ENCODE measurements around the gene CD38. TPM values are rescaled to one million over a fixed set of nuclear protein-coding genes. Genes with fewer than 3 reads are reported as not detected.
"Not testable (repeated sequence)": the region's sequence is repeated elsewhere in the genome, so short reads cannot be mapped to it uniquely, and the experiment has no call there.

Gene CD38
- total RNA-seq, 1 donor from 2014 or later: 6.1 TPM

DNA sequence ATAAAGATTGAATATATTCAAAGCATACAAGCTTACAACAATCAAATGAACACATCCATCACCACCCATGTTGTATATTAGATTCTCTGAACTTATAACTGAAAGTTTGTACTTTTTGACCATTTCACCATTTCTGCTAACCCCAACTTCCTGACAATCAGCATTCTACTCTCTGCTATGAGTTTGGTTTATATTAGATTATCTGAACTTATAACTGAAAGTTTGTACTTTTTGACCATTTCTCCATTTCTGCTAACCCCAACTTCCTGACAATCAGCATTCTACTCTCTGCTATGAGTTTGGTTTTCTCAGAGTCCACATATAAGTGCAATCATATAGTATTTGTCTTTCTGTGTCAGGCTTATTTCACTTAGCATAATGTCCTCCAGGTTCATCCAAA, 15.7 kb upstream of the CD38 start:
- DNase-seq: not testable (repeated sequence)

DNA sequence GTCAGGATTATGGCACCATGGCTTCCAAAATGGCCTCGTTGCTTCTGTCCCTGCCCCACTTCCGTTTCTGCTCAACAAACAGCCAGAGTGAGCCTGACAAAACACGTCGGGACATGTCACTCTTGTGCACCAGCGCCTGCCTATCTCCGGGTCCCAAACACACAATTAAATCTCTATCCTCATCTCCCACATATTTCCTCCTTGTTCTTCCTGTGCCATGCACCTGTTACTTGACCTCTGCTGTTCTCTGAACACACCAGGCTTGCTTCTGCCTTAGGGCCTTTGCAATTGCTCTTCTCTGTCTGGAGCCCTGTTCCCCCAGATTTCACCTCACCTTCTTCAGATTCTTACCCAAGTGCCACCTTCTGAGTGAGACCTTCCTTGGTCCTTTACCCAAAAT, 12.7 kb upstream of the CD38 start:
- DNase-seq: no peak

DNA sequence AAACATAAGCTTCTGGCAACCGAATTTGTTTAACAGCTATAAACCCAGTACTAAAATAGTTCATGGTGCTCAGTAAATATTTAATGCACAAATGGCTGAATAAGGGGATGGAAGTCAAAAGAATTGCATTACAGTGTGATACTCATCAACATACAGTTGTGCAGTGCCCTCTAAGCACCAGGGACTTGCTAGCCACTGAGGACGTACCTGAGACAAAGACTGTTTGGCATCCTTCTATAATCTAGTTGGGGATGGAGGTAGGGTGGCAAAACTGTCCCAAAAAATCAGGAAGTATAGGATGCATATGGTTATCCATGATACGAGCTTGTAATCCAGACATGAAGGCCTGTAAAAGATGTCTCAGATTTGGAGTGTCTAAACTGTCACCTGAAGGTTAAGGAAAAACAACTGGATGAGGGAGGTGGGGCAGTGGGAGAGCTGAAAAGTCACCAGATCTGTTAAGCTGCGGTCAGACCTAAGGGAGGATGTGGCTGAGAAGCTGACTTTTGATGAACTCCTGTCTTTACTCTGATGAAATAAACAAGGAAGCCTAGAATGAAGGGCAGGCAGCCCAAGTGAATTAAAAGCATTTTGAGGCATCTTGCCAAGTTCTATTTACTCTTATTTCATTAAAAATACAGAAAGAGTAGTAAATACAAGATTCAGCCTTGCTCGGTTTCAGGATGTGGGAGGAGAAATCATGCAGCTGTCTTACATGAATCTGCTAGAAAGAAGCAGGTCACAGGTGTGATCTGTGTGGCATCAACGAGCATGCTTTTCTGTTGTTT, 12.0 kb upstream of the CD38 start:
- no peak for DNase-seq

DNA sequence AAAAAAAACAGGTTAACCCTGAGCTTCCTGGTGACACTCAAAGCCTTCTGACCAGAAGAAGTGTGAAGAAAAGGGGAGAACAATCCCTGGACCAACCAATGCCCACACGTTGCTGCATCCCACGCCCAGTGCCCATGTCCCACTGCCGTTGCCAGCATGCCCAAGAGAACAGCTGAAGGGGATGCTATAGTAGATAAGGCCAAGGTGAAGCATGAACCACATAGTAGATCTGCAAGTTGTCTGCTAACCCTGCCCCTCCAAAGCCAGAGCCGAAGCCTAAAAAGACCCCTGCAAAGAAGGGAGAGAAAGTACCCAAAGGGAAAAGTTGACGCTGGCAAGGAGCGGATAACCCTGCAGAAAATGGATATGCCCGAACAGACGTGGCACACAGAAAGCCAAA, 11.3 kb upstream of the CD38 start:
- no peak for DNase-seq

DNA sequence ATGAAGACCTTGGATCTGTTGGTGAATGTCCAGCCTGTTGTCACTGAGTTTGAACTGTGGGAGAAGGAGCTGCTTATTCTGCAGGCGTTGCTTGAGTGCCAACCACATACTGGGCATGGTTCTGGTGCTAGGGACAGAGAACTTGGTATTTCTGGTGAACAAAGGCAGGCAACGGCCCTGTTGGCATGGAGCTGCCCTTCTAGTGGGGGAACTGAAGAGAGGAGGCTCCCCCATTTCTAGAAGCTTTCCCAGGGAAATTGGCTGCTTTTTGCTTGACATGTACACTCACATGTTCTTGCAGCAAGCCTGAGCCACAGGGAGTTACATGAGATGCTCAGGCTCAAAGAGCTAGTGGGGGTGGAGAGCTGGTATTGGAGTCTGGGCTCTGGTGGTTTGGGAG, 8.9 kb upstream of the CD38 start:
- no peak for DNase-seq

DNA sequence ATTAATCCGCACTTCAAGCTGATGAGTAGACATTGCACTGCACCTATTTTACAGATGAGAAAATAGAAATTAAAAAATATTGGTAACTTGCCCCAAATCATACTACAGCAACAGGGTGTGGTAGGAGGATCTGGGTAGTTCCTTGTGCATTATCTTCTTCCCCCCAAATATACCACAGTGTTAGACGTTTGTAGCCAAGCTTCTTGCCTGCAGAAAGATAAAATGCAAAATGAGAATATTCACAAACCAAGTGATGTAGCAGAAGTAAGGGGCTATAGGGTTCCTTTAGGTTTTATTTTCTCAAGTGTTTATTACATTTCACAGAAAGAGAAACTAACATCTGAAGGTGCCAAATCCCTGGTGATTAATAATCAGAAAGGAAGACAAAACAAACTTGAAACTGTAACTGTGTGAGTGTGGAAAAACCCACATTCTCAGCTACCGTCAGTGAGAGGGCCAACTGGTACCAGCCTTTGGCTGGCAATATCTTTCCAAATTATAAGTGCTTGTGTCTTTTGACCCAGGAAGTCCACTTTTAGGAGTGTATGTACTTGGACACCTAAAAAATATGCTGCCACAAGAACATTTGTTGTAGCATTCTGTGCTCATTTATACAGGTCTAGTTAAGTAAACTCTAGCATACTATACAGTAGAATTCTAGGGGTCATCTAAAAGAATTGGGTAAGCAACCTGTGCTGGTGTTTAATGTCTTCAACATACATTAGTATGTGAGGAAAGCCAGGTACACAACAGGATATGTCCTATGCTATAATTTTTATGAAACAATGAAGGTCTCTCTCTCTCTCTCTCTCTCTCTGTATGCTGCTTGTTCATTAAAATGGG, 6.7 kb upstream of the CD38 start:
- DNase-seq: no peak

DNA sequence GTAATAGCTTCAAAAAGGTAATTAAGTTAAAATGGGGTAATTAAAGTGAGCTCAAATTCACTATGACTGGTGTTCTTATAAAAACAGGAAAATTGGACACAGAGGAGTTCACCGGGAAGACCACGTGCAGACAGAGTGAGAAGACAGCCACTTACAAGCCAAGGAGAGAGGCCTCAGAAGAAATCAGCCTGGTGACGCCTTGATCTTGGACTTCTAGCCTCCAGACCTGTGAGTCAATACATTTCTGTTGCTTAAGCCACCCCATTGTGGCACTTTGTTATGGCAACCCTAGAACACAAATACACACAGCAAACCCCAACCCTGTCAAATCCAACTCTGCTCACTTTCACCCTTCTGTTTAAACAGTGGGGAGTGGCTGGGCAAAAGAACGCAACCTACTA, 4.1 kb upstream of the CD38 start:
- DNase-seq: no peak

DNA sequence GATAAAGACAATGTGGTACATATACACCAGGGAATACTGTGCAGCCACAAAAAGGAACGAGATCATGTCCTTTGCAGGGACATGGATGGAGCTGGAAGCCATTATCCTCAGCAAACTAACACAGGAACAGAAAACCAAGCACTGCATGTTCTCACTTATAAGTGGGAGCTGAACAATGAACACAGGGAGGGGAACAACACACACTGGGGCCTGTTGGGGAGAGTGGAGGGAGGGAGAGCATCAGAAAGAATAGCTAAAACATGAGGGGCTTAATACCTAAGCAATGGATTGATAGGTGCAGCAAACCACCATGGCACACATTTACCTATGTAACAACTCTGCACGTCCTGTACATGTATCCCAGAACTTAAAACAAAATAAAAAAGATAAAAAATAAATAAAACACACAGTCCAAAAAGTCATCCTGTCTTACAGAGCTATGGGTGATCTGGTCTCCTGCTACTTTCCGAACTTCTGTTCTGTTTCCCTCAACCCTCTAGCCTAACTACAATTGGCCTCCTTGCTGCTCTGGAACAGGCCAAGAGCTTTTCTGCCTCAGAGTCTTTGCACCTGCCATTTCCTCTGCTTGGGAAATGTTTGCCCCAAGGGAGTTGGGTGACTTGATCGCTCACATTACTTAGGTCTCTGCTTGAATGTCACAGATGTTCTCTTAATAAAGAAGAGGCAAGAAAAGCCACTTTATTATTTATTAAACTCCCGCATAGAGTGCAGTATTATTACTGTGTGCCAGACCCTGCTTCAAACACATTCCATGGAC, 1.1 kb upstream of the CD38 start:
- DNase-seq: no peak

DNA sequence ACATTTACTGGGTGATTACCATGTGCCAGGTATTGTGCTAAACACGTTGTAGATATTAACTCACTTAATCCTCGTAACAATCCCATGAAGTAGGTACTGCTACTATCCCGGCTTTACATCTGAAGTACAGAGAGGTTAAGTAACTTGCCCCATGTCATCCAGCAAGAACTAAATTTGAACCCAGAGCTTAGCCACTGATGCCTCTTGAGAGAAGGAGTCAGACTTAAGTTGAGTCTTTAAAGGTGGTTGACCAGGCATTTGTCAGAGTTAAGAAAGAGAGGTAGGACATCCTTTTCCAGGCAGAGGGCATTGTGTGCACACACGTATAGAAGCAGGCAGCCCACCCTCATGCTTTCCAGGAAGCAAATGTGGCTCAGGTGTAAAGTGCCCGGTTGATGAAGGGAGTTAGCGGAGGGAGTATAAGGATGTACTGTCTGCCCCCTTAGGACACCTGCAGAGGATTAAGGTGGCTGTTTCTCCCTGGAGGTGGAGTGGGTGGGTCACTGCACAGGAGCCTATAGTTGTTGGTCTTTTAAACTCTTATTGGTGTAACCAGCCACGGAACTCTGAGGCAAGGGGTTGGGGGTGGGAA, 335 bp upstream of the CD38 start:
- DNase-seq: no peak

DNA sequence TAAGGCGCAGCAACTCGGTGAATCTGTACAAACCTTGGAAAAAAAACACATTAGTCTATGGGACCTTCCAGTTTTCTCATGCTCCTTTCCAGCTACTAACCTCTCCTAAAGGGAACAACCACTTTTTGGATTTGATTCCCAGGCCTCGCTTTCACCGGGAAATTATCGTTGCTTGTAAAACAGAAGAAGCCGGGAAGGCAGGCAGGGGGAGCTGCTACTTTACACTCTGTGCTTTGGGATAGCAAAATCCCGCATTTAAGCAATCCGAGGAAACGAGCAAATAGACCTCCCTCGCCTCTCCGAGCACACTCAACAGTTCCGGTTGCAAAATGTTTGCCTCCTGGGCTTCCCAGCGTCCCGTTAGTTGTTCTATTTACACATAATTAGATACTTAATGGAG, 1.2 kb downstream of the CD38 start:
- peak; percentile 39 for DNase-seq

DNA sequence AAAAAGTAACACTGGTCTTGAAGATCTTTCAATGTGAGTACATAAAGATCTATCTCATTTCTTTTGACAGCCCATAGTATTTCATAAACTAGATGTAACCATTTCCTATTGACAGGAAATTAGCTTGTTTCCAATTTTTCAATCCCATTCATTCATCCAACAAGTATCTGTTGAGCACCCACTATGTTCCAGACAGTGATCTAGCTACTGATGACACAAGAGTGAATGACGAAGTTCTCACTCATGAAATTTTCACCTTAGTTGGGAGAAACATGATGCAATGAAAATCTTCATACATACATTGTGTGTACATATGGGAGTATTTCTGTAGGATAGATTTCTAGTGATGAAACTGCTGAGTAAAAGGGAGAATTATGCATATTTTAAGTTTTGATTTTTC, 1.7 kb downstream of the CD38 start:
- DNase-seq: no peak

DNA sequence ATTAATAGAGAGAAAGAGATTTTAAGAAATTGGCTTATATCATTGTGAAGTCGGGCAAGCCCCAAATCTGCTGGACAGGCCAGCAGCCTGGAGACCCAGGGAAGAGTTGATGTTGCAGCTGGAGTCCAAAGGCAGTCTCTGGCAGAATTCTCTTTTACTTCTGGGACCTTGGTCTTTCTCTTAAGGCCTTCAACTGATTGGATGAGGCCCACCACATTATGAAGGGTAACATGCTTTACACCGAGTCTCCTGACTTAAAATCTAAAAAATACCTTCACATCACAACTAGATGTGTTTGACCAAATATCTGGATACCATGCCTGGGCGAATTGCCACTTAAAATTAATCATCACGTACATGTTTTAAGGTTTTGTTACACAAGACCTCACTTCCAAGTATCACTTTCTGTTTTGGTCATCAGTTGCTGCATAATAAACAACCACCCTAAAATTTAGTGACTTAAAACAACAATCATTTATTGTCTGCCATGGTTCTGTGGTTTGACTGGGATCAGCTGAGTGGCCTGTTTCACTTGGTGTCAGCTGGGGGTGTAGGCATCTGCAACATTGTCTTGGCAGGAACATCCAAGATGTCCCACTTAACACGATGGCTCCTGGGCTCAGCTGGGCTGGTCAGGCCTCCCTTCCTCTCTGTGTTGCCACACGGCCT, 3.4 kb downstream of the CD38 start:
- no peak for DNase-seq

DNA sequence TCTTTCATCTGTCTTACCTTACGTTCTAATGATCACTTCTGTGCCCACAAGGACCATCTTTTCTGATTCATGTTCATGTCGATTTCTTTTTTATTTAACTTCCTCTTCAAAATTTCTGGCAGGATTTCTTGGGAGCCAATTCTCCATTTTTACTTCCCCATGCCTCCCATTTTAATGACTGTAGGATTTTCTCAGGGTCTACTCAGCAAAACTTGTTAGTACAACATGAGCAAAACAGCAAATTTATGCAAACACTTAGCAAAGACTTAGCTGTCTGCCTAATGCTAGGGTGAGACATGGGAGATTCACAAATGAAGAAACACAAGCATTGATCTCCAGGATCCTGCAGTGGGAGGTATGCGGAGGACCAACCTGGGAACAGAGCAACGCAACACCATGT, 5.5 kb downstream of the CD38 start:
- no peak for DNase-seq

DNA sequence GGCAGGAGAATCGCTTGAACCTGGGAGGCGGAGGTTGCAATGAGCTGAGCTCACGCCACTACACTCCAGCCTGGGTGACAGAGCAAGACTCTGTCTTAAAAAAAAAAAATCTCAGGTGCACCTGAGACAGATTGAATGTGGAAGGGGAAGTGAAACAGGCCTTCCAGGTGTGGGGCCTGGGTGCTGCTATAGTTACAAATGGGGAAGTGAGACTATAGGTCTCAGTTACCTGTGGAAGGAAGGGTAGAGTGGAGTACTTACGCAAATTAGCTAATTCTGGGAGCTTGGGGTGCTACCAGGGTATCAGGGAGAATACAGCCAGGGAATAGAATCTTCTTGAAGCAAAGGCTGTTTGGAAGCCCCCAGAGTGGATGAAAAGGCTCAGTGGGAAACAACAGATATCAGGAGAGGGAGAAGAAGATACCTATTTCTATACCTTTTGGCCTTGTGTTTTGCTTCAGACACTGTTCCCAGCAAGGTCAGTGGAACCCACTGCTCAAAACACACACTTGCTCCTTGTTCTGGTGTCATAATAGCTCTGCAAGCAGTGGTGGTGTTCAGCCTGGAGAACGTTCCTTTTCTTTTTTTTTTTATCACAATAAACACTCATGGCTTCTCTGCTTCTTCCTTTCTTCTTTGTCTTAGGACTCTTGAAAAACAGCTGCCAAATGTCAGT, 7.0 kb downstream of the CD38 start:
- no peak for DNase-seq

DNA sequence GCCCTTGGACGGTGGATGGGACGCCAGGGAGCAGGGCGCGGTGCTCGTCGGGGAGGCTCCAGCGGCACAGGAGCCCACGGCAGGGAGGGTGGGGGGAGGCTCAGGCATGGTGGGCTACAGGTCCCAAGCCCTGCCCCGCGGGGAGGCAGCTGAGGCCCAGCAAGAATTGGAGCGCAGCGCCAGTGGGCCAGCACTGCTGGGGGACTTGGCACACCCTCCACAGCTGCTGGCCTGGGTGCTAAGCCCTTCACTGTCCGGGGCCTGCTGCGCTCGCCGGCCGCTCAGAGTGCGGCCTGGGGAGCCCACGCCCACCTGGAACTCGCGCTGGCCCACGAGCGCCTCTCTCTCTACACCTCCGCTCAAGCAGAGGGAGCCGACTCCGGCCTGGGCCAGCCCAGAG, 8.6 kb downstream of the CD38 start:
- DNase-seq: no peak

DNA sequence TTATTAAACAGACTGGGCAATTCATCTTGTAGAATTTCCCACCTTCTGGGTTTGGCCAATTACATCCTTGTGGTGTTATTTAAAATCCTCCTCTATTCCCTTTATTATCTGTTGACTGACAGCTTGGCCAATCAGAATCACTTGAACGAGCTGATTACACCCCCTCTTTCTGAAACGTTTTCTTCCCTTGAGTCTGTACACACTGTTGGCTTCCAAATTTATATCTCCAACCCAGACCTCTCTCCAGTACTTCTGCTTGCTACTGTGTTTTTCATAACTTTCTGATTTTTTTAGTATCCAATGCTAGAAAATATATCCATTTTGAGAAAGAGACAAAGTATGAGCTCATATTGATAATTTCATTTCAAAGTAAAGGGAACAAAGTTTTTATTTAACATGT, 14.8 kb downstream of the CD38 start:
- DNase-seq: no peak

DNA sequence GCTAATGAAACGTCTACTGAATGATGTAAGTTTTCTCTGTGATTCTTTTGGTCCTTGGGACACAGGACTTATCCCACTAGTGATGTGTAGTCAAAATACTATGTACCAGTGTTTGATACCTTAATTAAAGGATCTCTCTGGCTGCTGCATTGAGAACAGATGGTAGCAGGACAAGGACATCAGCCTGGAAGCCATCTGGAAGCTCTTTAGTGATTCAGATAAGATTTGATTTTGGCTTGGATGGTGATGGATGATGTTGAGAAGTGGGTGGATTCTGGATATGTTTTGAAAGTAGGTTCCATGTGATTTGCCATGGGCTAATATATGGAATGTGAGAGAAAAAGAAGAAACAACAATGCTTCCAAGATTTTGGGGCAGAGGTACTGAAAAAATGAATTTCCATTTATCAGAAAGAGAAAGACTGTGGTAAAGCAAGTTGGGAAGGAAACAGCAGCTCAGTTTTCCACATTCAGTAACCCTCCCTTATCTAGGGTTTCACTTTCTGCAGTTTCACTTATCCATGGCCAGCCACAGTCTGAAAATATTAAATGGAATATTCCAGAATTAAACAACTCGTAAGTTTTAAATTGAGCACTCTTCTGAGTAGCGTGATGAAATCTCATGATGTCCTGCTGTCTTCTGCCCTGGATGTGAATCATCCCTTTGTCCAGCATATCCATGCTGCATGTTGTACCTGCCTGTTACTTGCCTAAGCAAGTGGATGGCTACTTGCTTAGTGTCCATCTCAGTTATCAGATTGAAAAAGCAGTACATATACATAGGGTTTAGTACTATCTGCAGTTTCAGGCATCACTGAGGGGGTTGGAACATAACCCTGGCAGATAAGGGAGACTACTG, 15.6 kb downstream of the CD38 start:
- DNase-seq: no peak

DNA sequence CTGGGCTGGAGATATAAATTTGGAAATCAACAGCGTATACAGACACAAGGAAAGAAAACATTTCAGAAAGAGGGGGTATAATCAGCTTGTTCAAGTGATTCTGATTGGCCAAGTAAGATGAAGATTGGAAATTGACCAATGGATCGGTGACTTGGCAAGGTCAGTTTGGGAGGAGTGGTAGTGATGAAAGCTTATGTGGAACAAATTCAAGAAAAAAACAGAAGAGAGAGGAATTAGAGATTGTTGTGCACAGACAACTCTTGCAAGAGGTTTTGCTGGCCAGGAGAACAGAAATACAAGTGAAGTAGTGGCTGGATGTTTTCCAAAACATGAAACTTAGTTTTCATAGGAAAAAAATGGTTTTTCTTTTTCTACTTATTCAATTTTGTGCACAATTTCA, 16.3 kb downstream of the CD38 start:
- DNase-seq: no peak

DNA sequence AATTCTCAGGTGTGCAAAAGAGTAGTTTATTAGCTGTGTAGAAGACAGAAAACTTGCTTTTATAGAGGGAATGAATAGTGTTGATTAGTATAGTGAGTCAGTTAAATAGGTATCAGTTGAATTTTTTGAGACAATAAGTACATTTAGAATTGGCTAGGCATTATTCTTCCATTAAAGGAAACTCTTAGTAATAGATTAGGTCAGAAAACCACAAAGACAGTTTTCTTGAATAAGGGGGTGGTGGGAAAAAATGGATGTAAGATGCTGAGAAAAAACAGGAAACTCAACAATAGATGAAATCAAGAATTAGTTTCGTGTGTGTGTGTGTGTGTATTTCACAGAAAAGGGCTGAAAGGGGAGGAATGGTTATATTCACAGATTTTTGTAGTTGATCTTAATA, 16.8 kb downstream of the CD38 start:
- DNase-seq: no peak

DNA sequence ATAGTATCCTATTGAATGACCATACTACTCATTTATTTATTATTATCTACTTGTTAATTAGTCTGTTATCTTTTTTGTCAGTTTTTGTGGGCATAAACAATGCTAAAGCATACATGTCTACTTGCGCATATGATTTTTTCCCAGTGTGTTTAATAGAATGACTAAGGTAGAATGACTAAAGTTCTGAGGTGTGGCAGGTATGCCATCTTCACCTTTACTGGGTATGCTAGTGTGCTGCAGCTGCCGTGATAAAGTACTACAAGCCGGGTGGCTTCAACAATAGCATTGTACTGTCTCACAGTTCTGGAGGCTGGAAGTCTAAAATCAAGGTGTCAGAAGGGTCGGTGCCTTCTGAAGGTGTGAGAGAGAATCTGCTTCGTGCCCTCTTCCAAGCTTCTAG, 19.2 kb downstream of the CD38 start:
- no peak for DNase-seq

DNA sequence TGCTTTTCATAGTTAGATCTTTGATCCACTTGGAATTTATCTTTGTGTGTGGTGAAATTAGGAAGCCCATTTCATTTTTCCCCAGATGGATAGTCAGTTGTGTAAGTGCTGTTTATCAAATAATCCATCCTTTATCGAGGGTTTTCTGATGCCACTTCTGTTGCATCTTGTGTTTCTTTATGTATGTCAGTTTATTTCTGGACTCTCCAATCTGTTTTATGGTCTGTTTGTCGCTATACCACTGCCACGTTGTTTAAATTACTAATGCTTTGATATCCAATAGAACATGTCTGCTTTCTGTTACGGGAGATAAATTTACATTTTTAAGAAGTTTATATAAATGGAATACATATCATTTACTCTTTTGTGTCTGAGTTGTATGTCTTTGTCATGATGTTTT, 21.0 kb downstream of the CD38 start:
- DNase-seq: no peak
